OCI-LY1 (cell line): Measurements from ENCODE around the gene ABHD17C.

Source experiments
- H2AFZ ChIP-seq: fragments of 200-600 bp; sonication (generic), shearing (Covaris generic); 2 replicates; pipeline ENCODE4 v1.6.0; 2014; ENCODE audit warnings: antibody characterized with exemption, mild to moderate bottlenecking, low read length
- H3F3A ChIP-seq: fragments of 200-600 bp; sonication (generic), shearing (Covaris generic); 2 replicates; pipeline ENCODE4 v1.6.0; 2014; ENCODE audit warnings: mild to moderate bottlenecking, antibody characterized with exemption, low read length, moderate library complexity; ENCODE audit not compliant: insufficient read depth
- H3K27ac ChIP-seq: fragments of 200-600 bp; sonication (generic); 2 replicates; pipeline ENCODE4 v1.5.1; 2014; ENCODE audit warnings: low read length, mixed run types, mild to moderate bottlenecking, low read depth; ENCODE audit not compliant: poor library complexity, severe bottlenecking
- H3K27me3 ChIP-seq: fragments of 200-600 bp; sonication (generic); 2 replicates; pipeline ENCODE4 v1.6.0; 2014; ENCODE audit warnings: antibody characterized with exemption, mild to moderate bottlenecking, low read length, moderate library complexity; ENCODE audit not compliant: insufficient read depth
- H3K36me3 ChIP-seq: fragments of 200-600 bp; sonication (generic); 2 replicates; pipeline ENCODE4 v1.6.1; 2014; ENCODE audit warnings: mild to moderate bottlenecking, antibody characterized with exemption, low read length, moderate library complexity, mixed read lengths; ENCODE audit not compliant: insufficient read depth
- H3K4me1 ChIP-seq: fragments of 200-600 bp; sonication (generic); 2 replicates; pipeline ENCODE4 v1.5.1; 2014; ENCODE audit warnings: mild to moderate bottlenecking, low read length, moderate library complexity; ENCODE audit not compliant: insufficient read depth, severe bottlenecking
- H3K4me2 ChIP-seq: fragments of 200-600 bp; sonication (generic), shearing (Covaris generic); 2 replicates; pipeline ENCODE4 v1.6.1; 2014; ENCODE audit warnings: low read length
- H3K4me3 ChIP-seq: fragments of 200-600 bp; sonication (generic); 2 replicates; pipeline ENCODE4 v1.5.1; 2014; ENCODE audit warnings: low read length, low read depth, mild to moderate bottlenecking, mixed read lengths; ENCODE audit not compliant: poor library complexity, severe bottlenecking
- H3K79me2 ChIP-seq: fragments of 200-600 bp; shearing (Covaris generic); 2 replicates; pipeline ENCODE4 v1.6.1; 2016; ENCODE audit warnings: mixed run types, low read length, mixed read lengths; ENCODE audit not compliant: insufficient read depth
- H3K9ac ChIP-seq: fragments of 200-600 bp; sonication (generic), shearing (Covaris generic); 2 replicates; pipeline ENCODE4 v1.6.1; 2014; ENCODE audit warnings: mild to moderate bottlenecking, low read length, mixed read lengths
- H3K9me2 ChIP-seq: fragments of 200-600 bp; sonication (generic), shearing (Covaris generic); 2 replicates; pipeline ENCODE4 v1.6.1; 2014; ENCODE audit warnings: low read depth, mild to moderate bottlenecking, low read length, mixed read lengths
- H3K9me3 ChIP-seq: fragments of 200-600 bp; shearing (Covaris generic); 2 replicates; pipeline ENCODE4 v1.6.1; 2014; ENCODE audit warnings: low read length, mixed read lengths
- H4K20me1 ChIP-seq: fragments of 200-600 bp; sonication (generic), shearing (Covaris generic); 2 replicates; pipeline ENCODE4 v1.6.0; 2016; ENCODE audit warnings: mild to moderate bottlenecking, low read length; ENCODE audit not compliant: insufficient read depth
- CTCF ChIP-seq: fragments of 200-600 bp; sonication (generic), shearing (Covaris generic); IDR thresholded peaks from 2 replicates; pipeline ENCODE4 v1.5.1; 2017; ENCODE audit warnings: mild to moderate bottlenecking, antibody characterized with exemption, low read length, moderate library complexity, mixed read lengths
- EZH2 ChIP-seq: fragments of 200-600 bp; sonication (generic), shearing (Covaris generic); IDR thresholded peaks from 2 replicates; pipeline ENCODE4 v1.8.0; 2017; ENCODE audit warnings: borderline replicate concordance, mixed run types, mild to moderate bottlenecking, antibody characterized with exemption, low read length, moderate library complexity, mixed read lengths

ABHD17C gene

DNA sequence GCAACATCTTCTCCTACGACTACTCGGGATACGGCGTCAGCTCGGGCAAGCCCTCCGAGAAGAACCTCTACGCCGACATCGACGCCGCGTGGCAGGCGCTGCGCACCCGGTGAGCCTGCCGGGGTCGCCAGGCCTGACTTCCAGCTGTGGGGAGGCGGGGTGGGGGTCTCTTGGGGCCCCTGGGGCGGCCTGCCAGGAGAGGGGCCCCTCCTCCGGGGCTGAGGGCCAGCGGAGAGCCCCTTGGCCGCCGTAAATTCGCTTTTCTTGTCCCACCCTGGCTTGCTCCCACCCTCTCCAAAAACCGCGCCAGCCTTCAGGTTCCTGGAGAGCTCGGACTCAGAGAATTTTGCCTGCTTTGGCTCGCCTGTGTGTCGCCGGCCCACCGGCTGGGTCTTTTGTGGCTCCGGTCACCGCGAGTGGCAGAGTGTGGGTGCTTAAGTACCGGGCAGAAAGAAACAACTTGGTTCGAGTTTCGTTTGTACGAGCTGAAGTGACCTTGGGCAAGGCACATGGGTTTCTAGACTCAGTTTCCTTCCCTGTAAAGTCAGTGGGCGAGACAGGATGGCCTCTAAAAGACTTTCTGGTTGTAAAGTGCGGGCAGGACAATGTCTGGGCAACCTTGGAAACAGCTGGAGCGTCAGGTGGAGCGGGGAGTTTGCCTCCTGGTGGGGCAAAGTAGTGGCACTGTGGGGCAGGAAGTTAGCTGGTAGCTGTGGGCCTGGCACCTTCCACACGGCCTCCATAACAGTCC, 976 bp downstream of the ABHD17C start:
- no peak overlapping the region for H2AFZ ChIP-seq
- H3K27ac ChIP-seq: no peak overlapping the region
- H3F3A ChIP-seq: no peaks in the 10 kb centered on the region
- no peaks in the 10 kb centered on the region for H3K9me3 ChIP-seq
- no peaks in the 10 kb centered on the region for H3K79me2 ChIP-seq
- no peaks in the 10 kb centered on the region for H3K9me2 ChIP-seq
- no peaks in the 10 kb centered on the region for H4K20me1 ChIP-seq
- peak overlapping the region; percentile 77 for H3K4me2 ChIP-seq
- H3K4me1 ChIP-seq: peaks cover 18% of the 10 kb centered on the region
- H3K4me3 ChIP-seq: peak overlapping the region; percentile 61
- no peak for TF ChIP-seq CTCF
- TF ChIP-seq EZH2: no peak
- H3K27me3 ChIP-seq: no peaks in the 10 kb centered on the region
- no peaks in the 10 kb centered on the region for H3K36me3 ChIP-seq
- H3K9ac ChIP-seq: no peak overlapping the region; the same call in 1 of the 2 replicates

DNA sequence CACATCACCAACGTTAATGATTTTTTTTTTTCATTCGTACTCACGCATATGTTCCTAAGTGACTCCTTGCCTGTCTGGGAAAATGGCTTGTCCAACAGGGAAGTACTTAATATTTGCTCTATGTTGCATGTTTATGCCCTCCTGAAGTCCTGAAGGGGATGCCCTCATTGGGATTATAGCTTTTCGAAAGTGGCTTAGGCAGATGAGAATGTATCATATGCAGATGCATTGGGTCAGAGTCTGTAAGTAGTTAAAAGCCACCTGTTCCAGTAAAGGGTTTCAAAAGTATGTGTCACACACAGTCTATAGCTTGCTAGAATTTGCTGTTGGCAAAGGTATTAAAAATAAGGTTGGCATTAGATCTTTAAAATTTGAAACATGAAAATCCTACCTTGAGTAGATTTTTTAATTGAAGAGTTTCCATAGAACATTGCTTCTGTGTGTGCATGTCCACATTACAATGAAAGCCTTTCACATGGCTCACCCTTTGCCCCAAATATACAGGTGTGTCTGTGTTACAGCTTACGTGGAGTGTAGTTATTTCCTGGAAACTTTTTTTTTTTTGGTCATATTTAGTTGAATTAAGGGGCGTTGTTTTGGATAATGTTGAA, 2.1 kb downstream of the ABHD17C start:
- TF ChIP-seq EZH2 (no peak), CTCF (no peak)
- no peak overlapping the region for H3K4me3 ChIP-seq
- H2AFZ ChIP-seq: no peak overlapping the region
- H3K4me2 ChIP-seq: 0 out of 2 replicates have a peak overlapping the region, but pooled peaks have one; percentile 77
- H3K9ac ChIP-seq: no peak overlapping the region
- peaks cover 18% of the 10 kb centered on the region for H3K4me1 ChIP-seq
- no peaks in the 10 kb centered on the region for H3K9me3 ChIP-seq
- no peaks in the 10 kb centered on the region for H3K36me3 ChIP-seq
- no peaks in the 10 kb centered on the region for H3K9me2 ChIP-seq
- no peaks in the 10 kb centered on the region for H4K20me1 ChIP-seq
- H3K79me2 ChIP-seq: no peaks in the 10 kb centered on the region
- no peak overlapping the region for H3K27ac ChIP-seq
- H3F3A ChIP-seq: no peaks in the 10 kb centered on the region
- no peaks in the 10 kb centered on the region for H3K27me3 ChIP-seq

DNA sequence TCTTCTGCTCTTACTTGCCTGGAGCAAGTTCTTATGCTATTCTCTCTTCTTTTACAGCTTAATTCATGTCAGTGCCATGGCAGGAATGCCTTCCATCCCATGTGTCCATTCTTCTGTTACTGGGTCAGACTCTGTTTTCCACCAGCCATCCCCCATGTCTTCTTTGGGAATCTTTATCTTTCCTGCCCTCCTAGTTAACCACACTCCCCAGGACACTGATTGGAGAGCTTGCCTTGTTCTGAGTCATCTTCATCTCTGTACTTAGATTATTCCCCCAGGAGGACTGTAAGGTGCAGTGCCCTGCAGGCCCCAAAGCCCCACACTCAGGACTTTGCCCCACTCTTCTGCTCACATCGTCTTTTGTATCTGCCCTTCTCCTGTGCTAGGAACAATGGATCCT, 3.6 kb downstream of the ABHD17C start:
- H3K4me2 ChIP-seq: no peak overlapping the region
- H3K27me3 ChIP-seq: no peaks in the 10 kb centered on the region
- no peaks in the 10 kb centered on the region for H3K9me2 ChIP-seq
- H3K9ac ChIP-seq: no peak overlapping the region
- no peaks in the 10 kb centered on the region for H3K9me3 ChIP-seq
- H4K20me1 ChIP-seq: no peaks in the 10 kb centered on the region
- no peak overlapping the region for H3K4me3 ChIP-seq
- H3K4me1 ChIP-seq: peaks cover 18% of the 10 kb centered on the region
- TF ChIP-seq EZH2 (no peak), CTCF (no peak)
- H3K79me2 ChIP-seq: no peaks in the 10 kb centered on the region
- H3K36me3 ChIP-seq: no peaks in the 10 kb centered on the region
- H2AFZ ChIP-seq: no peak overlapping the region
- H3F3A ChIP-seq: no peaks in the 10 kb centered on the region
- H3K27ac ChIP-seq: no peak overlapping the region
